Kidney (tissue), 14 donors: ENCODE results near the gene SLC66A1. TPM values are rescaled to one million over a fixed set of nuclear protein-coding genes. Genes with fewer than 3 reads are reported as not detected.

Source experiments
- DNase-seq, 5 donors: peaks; one replicate each; pipeline ENCODE4 v3.0.0-alpha.2; 2013 to 2020
- FAIRE-seq: peaks from 2 replicates; lab custom pipeline; 2012; peaks lifted over from hg19 to GRCh38; lab: Jason Lieb, UNC
- H3K27ac ChIP-seq, 2 donors: one replicate each; pipeline ENCODE4 v1.7.0; 2013; ENCODE audit warnings: low read depth in 2 of 2, low read length in 2 of 2, inconsistent platforms in 1 of 2
- H3K27me3 ChIP-seq: one replicate; pipeline ENCODE4 v1.7.1; 2013; ENCODE audit warnings: low read length, inconsistent platforms; ENCODE audit not compliant: control insufficient read depth, insufficient read depth
- H3K36me3 ChIP-seq, 3 donors: one replicate each; pipeline versions ENCODE4 v1.7.0 to v1.7.1; 2013; ENCODE audit warnings: low read length in 3 of 3, control low read depth in 1 of 3, inconsistent platforms in 1 of 3; ENCODE audit not compliant: insufficient read depth in 3 of 3, control insufficient read depth in 2 of 3
- H3K4me1 ChIP-seq, 3 donors: one replicate each; pipeline versions ENCODE4 v1.7.0 to v1.7.1; 2013; ENCODE audit warnings: low read length in 3 of 3, inconsistent platforms in 1 of 3, low read depth in 1 of 3; ENCODE audit not compliant: control insufficient read depth in 2 of 3, insufficient read depth in 2 of 3
- H3K4me3 ChIP-seq, 3 donors: one replicate each; pipeline versions ENCODE4 v1.7.0 to v1.8.1; 2013; ENCODE audit warnings: low read length in 3 of 3, control low read depth in 1 of 3, inconsistent platforms in 1 of 3
- H3K9ac ChIP-seq, 3 donors: one replicate each; pipeline versions ENCODE4 v1.7.0 to v1.7.1; 2013; ENCODE audit warnings: low read length in 3 of 3, control low read depth in 1 of 3, inconsistent platforms in 1 of 3
- H3K9me3 ChIP-seq, 3 donors: one replicate each; pipeline versions ENCODE4 v1.7.0 to v1.7.1; 2013; ENCODE audit warnings: low read length in 3 of 3, control low read depth in 1 of 3, inconsistent platforms in 1 of 3; ENCODE audit not compliant: control insufficient read depth in 2 of 3, insufficient read depth in 1 of 3
- intact Hi-C: fragments of 100-400 bp; cut with DNase I; formaldehyde crosslinking; loops from one replicate; pipeline ENCODE4 v1.11.1; 2022
- polyA plus RNA-seq: library from polyadenylated mRNA; stranded (reverse); fragments of 350-450 nt; fragmentation: Illumina TruSeq; extraction: RNeasy Lipid Tissue Mini Kit (QIAGEN cat#74804); gene quantifications from one replicate; pipeline ENCODE4 v1.2.3, GENCODE V29; 2014; ENCODE audit warnings: low read depth, low replicate concordance; ENCODE audit not compliant: insufficient read depth
- total RNA-seq: library from RNA; stranded (reverse); fragmentation: NEBNext Ultra II Directional; extraction: Animal tissue kit (Norgen Biotek cat#: 25700); gene quantifications from one replicate; pipeline ENCODE4 v1.2.1, GENCODE V29; 2021
- TF ChIP-seq, protein P1 (sequence below): IDR thresholded peaks from 3 replicates; pipeline ENCODE4 v1.5.1; 2012; ENCODE audit warnings: mild to moderate bottlenecking, moderate library complexity, borderline replicate concordance; ENCODE audit not compliant: insufficient read depth; ENCODE audit errors: extremely low read depth
- donor health status: control.
- donor health status: control.
- donor health status: control.
- donor health status: control.
- donor health status: control.
- donor health status: DM: yes; HTN: yes; CAD: no.
- donor health status: Normal renal cell carcinoma (clear cell type).

The SLC66A1 gene
- total and polyA plus RNA-seq, 2 donors from 2014 or later = 12.2 to 14.7 TPM

DNA sequence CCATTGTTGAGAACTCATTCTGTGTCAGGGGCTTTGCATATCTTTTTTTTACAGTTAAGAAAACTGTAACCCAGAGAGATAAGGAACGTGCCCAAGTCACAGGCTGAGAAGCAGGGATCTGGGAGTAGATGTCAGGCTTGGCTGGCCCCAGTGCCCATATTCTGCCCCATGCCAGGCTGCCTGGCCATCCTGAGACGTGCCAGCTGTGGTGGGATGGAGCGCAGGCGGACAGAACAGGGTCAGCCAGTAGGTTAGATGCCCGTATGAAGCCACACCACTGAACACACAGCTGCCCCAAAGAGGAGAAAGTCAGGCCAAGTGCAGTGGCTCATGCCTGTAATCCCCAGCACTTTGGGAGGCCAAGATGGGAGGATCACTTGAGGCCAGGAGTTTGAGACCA lies 55.9 kb downstream of the SLC66A1 start:
- intact Hi-C loops = no loop called here
- no peak for FAIRE-seq
- Histone ChIP-seq H3K27me3 (no peaks in the 10 kb centered on the region), H3K9me3 (no peaks in the 10 kb centered on the region), H3K27ac (no peak overlapping the region), H3K4me3 (no peak overlapping the region), H3K4me1 (peaks cover 0 to 6% (median 3%) of the 10 kb centered on the region in 3 donors), H3K9ac (no peak overlapping the region), H3K36me3 (peaks cover 0 to 5% (median 0%) of the 10 kb centered on the region in 3 donors)
- no peak for DNase-seq
- TF ChIP-seq, protein P1, sequence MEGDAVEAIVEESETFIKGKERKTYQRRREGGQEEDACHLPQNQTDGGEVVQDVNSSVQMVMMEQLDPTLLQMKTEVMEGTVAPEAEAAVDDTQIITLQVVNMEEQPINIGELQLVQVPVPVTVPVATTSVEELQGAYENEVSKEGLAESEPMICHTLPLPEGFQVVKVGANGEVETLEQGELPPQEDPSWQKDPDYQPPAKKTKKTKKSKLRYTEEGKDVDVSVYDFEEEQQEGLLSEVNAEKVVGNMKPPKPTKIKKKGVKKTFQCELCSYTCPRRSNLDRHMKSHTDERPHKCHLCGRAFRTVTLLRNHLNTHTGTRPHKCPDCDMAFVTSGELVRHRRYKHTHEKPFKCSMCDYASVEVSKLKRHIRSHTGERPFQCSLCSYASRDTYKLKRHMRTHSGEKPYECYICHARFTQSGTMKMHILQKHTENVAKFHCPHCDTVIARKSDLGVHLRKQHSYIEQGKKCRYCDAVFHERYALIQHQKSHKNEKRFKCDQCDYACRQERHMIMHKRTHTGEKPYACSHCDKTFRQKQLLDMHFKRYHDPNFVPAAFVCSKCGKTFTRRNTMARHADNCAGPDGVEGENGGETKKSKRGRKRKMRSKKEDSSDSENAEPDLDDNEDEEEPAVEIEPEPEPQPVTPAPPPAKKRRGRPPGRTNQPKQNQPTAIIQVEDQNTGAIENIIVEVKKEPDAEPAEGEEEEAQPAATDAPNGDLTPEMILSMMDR = no peak

DNA sequence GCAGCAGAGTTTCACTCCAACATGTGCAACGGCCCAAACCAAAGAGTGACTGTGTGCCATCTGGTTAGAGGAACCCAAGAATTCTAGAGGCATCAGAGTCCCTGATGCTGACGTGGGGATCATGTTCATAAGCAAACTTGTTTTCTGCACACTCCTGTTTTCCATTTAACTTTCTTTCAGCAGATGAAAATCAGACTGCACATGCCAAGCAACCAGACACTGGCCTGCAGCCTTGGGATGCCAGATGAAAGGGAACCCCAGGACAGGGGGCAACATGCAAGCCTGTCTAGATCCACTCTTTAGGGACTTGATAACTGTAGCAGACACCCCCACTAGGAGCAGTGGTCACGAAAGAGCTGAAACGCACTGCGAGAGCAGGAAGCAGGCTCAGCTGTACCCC lies 56.8 kb downstream of the SLC66A1 start:
- H3K4me1 ChIP-seq = peaks cover 0 to 6% (median 3%) of the 10 kb centered on the region in 3 donors
- no peaks in the 10 kb centered on the region for H3K27me3 ChIP-seq
- peaks cover 0 to 5% (median 0%) of the 10 kb centered on the region in 3 donors for H3K36me3 ChIP-seq
- TF ChIP-seq, protein P1 = no peak
- FAIRE-seq (no peak), DNase-seq (no peak)
- no peak overlapping the region for H3K4me3 ChIP-seq
- H3K9ac ChIP-seq = no peak overlapping the region
- H3K9me3 ChIP-seq = no peaks in the 10 kb centered on the region
- H3K27ac ChIP-seq = no peak overlapping the region
- intact Hi-C loops = no loop called here

DNA sequence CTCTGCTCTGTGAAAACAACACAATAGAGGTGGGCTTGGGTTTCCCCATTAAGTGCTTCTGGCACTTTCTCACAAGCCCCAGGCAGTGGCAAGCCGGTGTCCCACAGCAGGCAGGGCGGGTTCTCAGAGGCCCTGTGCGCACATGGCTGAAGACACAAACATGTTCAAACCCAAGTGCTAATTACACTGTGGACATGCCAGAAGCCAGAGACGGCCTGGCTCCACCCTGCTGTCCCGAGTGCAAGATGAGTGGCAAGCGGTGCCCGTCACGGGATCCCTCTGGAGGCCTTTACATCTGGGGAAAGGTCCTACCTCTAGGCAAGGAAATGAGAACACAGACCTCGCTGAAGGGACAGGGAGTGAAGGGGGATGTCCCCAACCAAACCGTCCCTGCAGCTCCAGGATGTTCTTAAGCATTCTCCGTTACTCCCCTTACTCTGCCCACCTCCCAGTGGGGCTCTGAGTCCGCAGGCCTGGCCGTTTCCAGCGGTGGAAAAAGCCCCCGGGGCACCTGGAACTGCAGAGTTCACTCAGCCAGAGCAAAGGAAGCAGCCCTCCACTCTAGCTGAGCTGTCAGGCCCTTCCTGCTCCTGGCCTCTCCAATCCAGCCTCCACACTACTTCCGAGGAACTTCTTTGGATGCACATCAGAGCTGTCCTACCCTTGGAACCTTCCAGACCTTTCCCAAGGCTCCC lies 57.4 kb downstream of the SLC66A1 start:
- peaks cover 0 to 2% (median 0%) of the 10 kb centered on the region in 3 donors for H3K36me3 ChIP-seq
- TF ChIP-seq, protein P1 = no peak
- H3K27ac ChIP-seq = no peak overlapping the region
- DNase-seq (no peak), FAIRE-seq (no peak)
- H3K27me3 ChIP-seq = no peaks in the 10 kb centered on the region
- intact Hi-C loops = no loop called here
- H3K9me3 ChIP-seq = no peaks in the 10 kb centered on the region
- peaks cover 0 to 3% (median 3%) of the 10 kb centered on the region in 3 donors for H3K4me1 ChIP-seq
- no peak overlapping the region for H3K4me3 ChIP-seq
- no peak overlapping the region for H3K9ac ChIP-seq
